WERI-Rb-1 (cell line): ENCODE data around the gene ZCCHC9.
"Not testable (repeated sequence)": the region's sequence is repeated elsewhere in the genome, so short reads cannot be mapped to it uniquely, and the experiment has no call there.

Experiments
- DNase-seq: peaks from one replicate; pipeline ENCODE4 v3.0.0-alpha.2; 2020
- H3K27ac ChIP-seq: fragments of 250-450 bp; sonication (Bioruptor Pico); 2 replicates; pipeline ENCODE4 v1.5.1; 2020; ENCODE audit warnings: mild to moderate bottlenecking, moderate library complexity
- H3K27me3 ChIP-seq: fragments of 250-450 bp; sonication (Bioruptor Pico); 2 replicates; pipeline ENCODE4 v1.5.1; 2021; ENCODE audit warnings: mild to moderate bottlenecking, low read depth, moderate library complexity; ENCODE audit not compliant: insufficient read depth, severe bottlenecking
- H3K36me3 ChIP-seq: fragments of 250-450 bp; sonication (Bioruptor Pico); 2 replicates; pipeline ENCODE4 v1.5.1; 2020; ENCODE audit warnings: mild to moderate bottlenecking, moderate library complexity
- H3K4me3 ChIP-seq: 2 replicates; pipeline ENCODE4 v1.5.1; 2011; ENCODE audit warnings: low read depth, mild to moderate bottlenecking, control low read depth, low read length
- H3K9me3 ChIP-seq: fragments of 250-450 bp; sonication (Bioruptor Pico); 2 replicates; pipeline ENCODE4 v1.5.1; 2021; ENCODE audit warnings: mild to moderate bottlenecking, moderate library complexity; ENCODE audit not compliant: severe bottlenecking
- TF ChIP-seq, protein P1 (sequence below): IDR thresholded peaks from 2 replicates; pipeline ENCODE4 v1.5.1; 2011; ENCODE audit warnings: low read depth, mild to moderate bottlenecking, control low read depth, inconsistent platforms, low read length

ZCCHC9 gene

DNA sequence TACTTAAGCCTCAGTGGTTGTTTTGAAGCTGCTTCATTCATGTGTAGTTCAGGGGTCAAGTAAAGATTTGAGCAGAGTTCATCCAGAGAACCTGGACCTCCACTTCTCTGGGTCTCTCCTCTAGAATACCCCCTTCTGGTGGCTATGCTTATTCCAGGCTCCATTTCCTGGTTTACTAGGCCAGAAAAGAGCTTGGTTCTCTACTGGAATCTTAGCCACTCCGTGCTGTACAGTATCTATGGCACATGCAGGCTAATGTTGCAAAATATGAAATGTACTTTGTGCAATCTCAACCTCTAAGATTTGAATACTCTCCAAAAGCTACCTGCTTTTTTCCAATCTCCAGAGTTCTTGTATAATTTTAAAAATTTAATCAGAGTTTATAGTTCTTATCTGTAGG is 17.4 kb upstream of the ZCCHC9 start:
- H3K27ac ChIP-seq = no peak overlapping the region
- H3K9me3 ChIP-seq = no peaks in the 10 kb centered on the region
- H3K36me3 ChIP-seq = no peaks in the 10 kb centered on the region
- TF ChIP-seq, protein P1, sequence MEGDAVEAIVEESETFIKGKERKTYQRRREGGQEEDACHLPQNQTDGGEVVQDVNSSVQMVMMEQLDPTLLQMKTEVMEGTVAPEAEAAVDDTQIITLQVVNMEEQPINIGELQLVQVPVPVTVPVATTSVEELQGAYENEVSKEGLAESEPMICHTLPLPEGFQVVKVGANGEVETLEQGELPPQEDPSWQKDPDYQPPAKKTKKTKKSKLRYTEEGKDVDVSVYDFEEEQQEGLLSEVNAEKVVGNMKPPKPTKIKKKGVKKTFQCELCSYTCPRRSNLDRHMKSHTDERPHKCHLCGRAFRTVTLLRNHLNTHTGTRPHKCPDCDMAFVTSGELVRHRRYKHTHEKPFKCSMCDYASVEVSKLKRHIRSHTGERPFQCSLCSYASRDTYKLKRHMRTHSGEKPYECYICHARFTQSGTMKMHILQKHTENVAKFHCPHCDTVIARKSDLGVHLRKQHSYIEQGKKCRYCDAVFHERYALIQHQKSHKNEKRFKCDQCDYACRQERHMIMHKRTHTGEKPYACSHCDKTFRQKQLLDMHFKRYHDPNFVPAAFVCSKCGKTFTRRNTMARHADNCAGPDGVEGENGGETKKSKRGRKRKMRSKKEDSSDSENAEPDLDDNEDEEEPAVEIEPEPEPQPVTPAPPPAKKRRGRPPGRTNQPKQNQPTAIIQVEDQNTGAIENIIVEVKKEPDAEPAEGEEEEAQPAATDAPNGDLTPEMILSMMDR = no peak
- no peaks in the 10 kb centered on the region for H3K27me3 ChIP-seq
- no peak for DNase-seq
- H3K4me3 ChIP-seq = no peak overlapping the region

GRCh38 chr5:81286059-81286617 is 15.2 kb upstream of the ZCCHC9 start:
- DNase-seq = no peak
- peaks cover 2% of the 10 kb centered on the region for H3K9me3 ChIP-seq
- H3K36me3 ChIP-seq = no peaks in the 10 kb centered on the region
- no peaks in the 10 kb centered on the region for H3K27me3 ChIP-seq
- TF ChIP-seq, protein P1 = no peak
- no peak overlapping the region for H3K27ac ChIP-seq
- no peak overlapping the region for H3K4me3 ChIP-seq

GRCh38 chr5:81288021-81288433 is 13.4 kb upstream of the ZCCHC9 start:
- peaks cover 2% of the 10 kb centered on the region for H3K9me3 ChIP-seq
- DNase-seq = no peak
- H3K4me3 ChIP-seq = no peak overlapping the region
- H3K36me3 ChIP-seq = no peaks in the 10 kb centered on the region
- no peak overlapping the region for H3K27ac ChIP-seq
- H3K27me3 ChIP-seq = no peaks in the 10 kb centered on the region
- TF ChIP-seq, protein P1 = no peak

DNA sequence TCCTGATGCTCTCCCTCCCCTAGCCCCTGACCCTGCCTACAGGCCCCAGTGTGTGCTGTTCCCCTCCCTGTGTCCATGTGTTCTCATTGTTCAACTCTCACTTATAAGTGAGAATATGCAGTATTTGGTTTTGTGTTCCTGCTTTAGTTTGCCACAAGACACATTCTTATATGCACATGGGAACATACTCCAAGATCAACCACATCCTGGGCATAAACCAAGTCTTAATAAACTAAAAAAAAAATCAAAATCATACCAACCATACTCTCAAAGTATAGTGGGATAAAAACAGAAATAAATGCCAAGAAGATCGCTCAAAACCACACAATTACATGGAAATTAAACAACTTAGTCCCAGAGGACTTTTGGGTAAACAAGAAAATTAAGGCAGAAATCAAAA is 11.2 kb upstream of the ZCCHC9 start:
- no peak overlapping the region for H3K27ac ChIP-seq
- DNase-seq = no peak
- peaks cover 6% of the 10 kb centered on the region for H3K36me3 ChIP-seq
- H3K4me3 ChIP-seq = no peak overlapping the region
- TF ChIP-seq, protein P1 = no peak
- H3K9me3 ChIP-seq = peaks cover 2% of the 10 kb centered on the region
- no peaks in the 10 kb centered on the region for H3K27me3 ChIP-seq

- H3K27me3 ChIP-seq = no peaks in the 10 kb centered on the region
- DNase-seq = no peak
- H3K4me3 ChIP-seq = no peak overlapping the region
- peaks cover 2% of the 10 kb centered on the region for H3K9me3 ChIP-seq
- peaks cover 8% of the 10 kb centered on the region for H3K36me3 ChIP-seq
- no peak overlapping the region for H3K27ac ChIP-seq
- TF ChIP-seq, protein P1 = no peak
Observed at GRCh38 chr5:81292130-81292529, 9.3 kb upstream of the ZCCHC9 start.

DNA sequence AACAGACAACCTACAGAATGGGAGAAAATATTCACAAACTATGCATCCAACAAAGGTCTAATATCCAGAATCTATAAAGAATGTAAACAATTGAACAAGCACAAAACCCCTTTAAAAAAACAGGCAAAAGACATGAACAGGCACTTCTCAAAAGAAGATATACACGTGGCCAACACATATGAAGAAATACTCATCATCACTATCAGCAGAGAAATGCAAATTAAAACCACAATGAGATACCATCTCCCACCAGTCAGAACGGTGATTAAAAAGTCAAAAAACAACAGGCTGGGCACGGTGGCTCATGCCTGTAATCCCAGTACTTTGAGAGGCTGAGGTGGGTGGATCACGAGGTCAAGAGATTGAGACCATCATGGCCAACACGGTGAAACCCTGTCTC is 7.4 kb upstream of the ZCCHC9 start:
- not testable (repeated sequence) for H3K4me3 ChIP-seq, H3K36me3 ChIP-seq, DNase-seq, H3K27ac ChIP-seq, H3K27me3 ChIP-seq, H3K9me3 ChIP-seq
